GM21737 (cell line): ENCODE measurements around the gene MCM9.
A peak's percentile ranks its signal among the peaks of the same experiment; 100 is the strongest.

Experiments
- ATAC-seq: cut with Tn5 transposase; IDR thresholded peaks from one replicate; pipeline ENCODE4 v1.9.1; 2021; ENCODE audit warnings: mild to moderate bottlenecking, moderate library complexity; ENCODE audit not compliant: unreplicated experiment

Gene MCM9

DNA sequence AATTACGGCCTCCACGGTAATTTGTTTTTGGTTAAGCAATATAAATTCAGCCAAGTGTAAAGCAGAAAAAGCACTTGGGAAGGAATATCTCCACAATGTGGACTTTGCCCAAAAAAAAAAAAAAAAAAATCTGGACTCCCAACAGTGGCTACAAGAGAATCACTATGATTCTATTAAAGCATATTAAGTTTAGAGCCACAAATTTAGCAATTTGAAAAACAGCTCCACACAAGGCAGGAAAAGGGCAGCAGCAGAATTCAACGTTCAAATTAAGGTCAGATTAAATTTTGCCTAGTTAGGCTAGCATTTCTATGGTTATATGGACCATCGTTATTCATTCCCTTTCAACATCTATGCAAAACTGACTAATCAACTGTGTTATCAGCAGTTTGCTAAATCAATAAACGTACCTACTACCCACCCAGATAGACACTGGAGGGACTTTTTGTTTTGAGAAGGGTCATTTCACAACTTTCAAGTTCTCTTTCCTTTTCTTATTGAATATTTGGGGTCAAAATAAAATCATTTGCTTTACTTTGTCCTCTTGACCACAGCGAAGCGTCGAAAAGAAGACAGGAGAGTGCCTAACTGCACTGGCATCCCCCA is 1.0 kb downstream of the MCM9 start:
- peak; percentile 1 for ATAC-seq

DNA sequence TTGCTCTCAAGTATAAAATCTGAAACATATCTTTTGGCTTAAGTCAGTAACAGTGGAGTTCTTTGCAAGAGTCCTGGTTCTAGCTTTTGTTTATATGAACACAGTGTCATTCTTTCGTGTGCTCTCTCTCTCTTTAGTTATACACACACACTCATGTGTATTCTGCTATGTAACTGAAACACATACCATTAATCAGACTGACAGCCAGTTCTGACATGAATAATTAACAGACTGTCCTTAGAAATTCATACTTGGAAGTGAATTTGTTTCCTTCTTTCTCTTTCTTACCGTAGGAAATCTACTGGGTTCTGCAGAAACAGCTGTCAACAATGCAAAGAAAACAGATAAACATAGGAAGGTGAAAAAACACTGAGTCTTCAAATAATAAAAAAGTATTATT is 2.5 kb downstream of the MCM9 start:
- ATAC-seq: no peak

DNA sequence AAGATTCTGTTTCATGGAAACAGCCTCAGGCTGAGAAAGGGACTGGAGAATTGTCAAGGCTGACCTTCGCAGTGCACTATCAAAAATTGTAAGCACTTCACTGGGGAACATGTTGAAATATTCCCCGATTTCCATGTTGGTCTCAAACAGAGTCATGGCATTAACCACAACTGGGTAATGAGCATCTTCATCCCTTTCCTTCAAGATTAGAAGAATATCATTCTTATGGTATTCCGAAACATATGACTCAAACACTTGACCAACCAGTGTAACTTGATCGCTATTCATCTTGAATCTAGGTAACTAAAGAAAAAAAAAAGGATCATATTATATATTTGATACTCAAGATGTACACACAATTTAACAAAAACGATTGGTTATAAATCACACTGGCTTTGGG is 3.5 kb downstream of the MCM9 start:
- no peak for ATAC-seq

DNA sequence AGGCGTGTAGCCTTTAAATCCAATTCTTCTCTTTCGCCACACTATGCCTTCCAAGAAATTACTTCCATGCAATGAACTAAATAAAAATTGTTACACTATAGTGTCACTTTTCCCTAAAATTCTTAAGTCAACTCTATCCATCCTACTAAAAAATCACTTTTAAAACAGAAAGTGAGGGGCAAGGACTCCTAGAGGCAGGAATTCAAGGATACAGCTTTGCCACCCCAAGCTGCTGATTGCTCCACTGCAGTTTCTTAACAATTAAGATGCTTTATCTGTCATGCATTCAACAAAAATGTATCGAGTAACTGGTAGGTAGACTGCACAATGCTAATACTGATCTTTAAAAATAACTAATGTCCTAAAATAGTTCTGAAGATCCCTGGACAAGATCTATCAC is 4.3 kb downstream of the MCM9 start:
- no peak for ATAC-seq

DNA sequence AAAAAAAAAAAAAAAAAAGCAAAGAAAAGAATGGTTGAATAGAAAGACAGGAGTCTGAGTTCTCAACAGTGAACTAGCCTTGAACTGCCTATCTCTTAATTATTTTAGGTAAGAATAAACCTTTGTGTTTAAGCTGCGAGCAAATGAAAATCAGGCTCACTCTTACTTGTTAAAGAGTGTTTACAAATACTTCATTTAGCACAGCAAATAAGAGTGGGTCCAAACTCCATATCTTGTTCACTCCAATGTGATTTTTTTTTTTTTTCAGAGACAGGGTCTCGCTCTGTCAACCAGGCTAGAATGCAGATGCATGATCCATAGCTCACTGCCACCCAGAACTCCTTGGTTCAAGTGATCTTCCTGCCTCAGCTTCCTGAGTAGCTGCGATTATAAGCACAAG is 11.9 kb downstream of the MCM9 start:
- no peak for ATAC-seq

DNA sequence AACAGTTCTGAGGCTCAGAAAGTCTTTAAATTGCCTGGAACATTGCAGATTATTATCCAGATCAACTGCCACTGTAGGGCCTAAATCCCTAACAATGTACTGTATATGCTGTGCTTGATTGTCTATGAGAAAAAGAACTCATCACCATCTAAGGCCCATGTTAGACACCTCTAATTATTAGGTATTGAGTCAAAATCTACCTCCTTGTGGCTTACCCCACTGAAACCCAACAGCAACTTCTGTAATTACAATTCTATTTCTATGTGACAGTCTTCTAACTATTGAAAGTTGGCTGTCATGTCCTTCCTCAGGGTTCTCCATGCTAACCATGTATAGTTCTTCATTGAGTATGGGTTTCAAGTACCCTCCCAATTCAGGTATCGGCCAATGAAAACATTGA is 13.9 kb downstream of the MCM9 start:
- ATAC-seq: no peak

DNA sequence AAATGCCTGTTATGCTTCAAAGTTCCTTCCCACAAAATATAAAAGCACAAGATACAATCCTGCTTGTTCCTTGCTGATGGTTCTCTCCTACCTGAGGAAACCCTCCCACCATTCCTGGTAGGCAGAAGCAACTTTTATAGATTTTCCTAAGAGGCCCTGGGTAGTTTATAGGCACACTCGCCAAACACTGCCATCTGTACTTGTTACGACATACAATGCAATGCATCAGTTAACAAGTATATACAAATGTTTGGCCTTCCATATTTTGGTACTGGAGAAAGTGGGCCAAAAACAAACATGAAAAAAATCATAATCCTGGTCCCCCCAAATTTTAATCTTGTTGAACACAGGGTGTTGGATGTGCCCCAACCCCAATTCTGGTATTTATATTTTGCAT is 16.6 kb downstream of the MCM9 start:
- ATAC-seq: no peak

DNA sequence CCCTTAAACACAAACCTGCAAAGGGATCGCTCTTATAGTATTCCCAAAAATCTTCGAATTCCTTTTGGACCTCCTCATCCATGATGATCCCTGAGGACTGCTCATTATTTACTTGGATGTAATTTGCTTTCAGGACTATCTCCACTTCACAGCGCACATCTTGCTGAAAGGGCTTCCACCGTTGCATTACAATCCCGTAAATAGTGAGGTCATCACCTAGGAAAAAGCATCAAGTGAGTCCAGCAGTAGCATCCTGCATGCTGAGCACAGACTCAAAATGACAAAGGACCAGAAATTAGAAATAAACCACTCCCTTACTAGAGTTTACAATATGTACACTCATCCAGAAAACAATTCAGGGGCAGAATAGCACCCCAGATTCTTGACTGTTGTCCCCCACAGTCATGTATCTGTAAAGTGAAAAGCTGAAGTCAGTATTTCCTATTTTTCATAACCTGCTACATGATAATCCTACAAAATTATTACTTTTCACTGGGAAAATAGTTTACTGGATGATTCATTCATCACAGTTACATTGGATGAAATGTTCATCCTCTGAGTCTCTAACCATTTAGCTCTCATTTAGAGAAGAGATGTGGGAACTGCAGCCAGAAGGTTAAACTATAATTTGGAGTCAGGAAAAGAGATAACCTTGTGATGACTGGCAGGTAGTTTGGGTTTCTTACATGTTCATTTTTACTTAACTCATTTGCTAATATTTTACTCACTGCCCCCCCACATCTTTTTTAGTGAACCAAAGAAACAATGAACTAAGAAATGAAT is 17.2 kb downstream of the MCM9 start:
- ATAC-seq: no peak

DNA sequence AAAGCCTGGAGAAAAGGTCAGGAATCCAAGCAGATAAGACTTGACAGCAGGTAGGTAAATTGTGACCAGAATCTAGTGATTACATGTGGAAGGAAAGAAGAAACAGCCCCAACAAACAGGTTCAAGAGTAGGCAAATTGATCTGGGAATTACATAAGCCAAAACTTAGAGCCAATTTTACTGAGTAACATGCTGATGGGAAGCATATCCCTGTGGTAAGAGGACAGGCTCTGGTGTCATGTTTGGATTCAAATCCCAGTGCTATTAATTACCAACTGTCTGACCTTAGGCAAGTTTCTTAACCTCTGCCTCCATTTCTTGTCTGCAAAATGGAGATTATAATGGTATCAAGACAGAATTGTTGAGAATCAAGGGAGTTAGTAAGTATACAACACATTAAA is 20.4 kb downstream of the MCM9 start:
- ATAC-seq: no peak

DNA sequence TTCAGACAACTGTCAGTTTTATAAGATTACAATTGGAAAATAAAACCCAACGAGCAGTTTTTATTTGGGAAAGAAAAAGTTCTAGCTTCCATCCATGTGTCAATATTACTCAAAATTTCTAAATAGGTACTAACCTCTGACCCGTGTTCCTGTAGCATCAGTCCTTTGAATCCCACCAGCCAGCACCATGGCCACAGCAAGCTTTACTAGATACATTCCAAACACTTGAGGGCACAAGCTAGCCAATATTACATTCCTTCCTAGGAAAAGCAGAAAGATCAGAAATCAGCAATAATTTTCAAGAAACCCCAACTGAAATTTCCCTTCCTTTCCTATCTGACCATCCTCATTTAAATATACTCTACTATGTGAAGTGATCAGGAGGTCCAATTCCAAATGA is 21.8 kb downstream of the MCM9 start:
- no peak for ATAC-seq

DNA sequence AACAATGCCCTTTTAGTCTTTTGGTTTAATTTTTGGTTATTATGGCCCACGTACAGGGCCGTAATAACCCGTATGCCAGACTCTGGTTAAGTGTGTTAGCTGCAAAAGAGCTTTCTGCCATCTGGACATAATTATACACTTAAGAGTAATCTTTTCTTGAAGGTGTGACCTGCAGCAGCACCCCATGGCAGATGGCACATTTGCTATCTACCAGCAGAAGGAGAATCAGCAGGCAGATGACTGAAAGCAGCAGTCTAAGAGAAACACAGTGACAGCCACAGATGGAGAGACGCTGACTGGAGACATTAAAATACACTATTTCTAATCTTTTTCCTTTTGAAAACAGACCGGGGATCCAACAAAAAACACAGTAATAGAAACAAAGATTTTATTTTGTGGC is 22.3 kb downstream of the MCM9 start:
- ATAC-seq: no peak

DNA sequence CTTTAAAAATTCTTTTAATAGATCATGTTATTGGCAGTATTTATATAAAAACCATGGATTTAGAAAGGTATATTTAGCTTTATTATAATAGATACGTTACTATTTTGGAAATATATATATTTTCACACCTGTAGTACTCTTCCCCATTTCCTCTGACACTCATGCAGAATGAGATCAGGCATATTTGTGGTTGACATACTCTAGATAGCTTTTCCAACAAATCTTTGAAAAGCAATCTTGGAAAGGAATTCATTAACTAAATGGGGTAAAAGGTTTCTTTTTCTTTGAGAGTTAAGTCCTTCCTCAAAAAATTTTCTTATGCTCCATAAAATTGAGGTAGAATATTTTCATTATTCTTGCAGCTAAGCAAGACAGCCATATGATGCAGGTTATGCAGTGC is 26.5 kb downstream of the MCM9 start:
- no peak for ATAC-seq

DNA sequence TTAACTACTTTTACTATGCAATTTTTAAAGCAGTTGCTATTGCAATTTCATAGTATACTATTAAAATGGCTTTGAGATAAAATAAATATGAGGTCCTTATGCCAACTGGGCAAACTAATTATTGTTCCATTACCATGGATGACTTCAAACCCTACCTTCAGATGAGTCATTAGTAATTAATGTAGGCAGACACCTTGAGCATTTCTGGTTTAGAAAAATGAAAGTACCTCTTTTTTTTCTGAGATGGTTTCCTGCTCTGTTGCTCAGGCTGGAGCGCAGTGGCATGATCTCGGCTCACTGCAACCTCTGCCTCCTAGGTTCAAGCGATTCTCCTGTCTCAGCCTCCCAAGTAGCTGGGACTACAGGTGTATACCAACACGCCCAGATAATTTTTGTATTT is 29.1 kb downstream of the MCM9 start:
- no peak for ATAC-seq

DNA sequence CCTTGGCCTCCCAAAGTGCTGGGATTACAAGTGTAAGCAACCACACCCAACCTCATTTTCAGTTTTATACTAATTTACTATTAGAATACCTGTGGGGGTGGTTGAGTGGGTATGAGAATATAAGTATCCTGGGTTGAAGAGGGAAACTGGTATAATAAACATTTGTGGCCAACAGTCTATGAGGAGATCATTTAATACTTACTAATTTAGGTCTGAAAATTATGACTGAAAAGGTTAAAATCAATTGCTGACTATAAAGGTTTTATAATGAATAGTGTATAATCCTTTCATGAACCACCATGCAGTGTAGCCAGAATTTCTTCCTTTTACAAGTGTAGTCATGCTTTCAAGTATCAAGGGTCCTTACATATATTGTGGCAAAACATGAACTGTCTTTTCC is 29.9 kb downstream of the MCM9 start:
- ATAC-seq: no peak

DNA sequence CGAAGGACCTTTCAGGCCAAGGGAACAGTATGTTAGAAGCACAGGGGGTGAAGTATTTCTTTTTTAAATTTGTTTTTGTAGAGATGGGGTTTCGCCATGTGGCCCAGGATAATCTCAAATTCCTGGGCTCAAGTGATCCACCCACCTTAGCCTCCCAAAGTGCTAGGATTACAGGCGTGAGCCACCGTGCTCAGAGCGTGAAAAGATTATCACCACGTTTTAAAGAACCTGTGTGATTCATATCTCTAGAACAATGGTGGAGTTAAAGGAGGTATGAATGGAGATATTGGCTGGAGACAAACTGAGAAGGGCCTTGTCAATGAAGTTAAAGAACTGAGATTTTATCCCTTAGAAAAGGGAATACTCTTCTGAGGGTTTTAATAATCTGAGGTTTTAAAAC is 31.3 kb downstream of the MCM9 start:
- no peak for ATAC-seq

DNA sequence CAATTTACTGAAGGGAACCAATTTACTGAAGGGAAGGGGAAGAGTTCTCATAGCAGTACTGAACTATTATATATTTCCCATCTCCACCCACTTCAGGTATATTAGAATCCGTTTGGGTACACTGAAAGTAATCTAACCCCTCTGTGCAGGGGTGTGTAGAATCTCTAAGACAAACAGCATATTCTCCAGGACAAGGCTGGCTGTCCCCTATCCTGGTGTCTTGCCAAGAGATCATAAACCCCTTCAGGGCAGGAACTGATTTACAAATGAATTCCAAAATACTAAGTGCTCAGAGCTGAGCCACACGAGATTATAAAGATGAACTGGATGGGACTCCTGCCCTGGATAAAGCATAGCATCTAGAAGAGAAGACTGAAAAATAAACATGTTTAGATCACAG is 31.8 kb downstream of the MCM9 start:
- no peak for ATAC-seq

DNA sequence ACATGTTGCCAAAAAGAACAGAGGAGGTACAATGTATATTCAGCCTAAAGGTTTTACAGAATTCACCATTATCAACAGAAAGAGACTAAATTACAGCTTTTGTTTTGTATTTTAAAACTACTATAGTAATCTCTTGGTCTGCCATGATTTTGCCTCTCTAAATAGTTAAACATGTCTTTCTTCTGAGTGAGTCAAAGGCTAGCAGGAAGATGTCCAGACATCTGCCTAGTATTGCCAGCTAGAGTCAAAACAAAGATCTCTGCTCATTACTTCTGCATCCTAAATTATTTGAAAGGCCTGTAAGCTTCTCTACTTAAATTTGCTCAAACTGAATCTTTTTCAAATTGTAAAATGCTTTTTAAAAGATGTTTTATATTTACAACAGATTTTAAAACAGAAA is 32.2 kb downstream of the MCM9 start:
- no peak for ATAC-seq

DNA sequence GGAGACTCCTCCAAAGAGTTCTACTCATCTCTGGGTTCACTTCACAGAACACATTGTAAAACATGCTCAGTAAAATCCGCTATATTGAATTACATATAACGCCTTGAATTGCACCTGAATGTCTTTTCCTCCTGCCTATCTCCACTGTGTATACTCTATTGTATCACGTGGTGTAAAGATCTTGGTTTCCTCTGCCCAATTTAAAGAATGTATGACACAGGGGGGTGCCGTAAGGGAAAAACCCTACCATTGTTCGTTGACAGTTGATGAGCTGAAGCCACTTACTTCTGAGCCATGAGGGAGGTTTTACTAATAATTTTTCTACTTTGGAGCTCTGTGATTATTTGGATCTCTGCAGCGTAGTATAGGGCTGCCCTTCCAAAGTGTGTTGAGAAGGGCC is 35.0 kb downstream of the MCM9 start:
- no peak for ATAC-seq

DNA sequence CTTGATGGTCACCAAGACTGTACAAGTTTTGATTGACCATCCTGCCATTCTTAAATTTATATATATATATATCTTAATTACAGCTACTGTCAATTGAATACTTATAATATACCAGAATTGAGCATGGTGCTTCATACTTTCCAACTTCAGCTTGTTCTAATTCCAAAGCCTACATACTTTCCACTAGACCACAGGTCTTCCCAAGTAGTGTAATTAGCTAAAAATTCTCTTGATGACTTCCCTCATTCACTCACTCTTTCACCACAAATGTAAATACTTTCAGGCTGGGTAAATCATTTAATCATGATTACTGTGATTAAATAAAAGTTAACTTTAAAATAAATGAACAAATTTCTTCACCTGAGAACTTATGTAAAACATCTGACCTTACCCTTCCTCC is 37.6 kb downstream of the MCM9 start:
- ATAC-seq: no peak

DNA sequence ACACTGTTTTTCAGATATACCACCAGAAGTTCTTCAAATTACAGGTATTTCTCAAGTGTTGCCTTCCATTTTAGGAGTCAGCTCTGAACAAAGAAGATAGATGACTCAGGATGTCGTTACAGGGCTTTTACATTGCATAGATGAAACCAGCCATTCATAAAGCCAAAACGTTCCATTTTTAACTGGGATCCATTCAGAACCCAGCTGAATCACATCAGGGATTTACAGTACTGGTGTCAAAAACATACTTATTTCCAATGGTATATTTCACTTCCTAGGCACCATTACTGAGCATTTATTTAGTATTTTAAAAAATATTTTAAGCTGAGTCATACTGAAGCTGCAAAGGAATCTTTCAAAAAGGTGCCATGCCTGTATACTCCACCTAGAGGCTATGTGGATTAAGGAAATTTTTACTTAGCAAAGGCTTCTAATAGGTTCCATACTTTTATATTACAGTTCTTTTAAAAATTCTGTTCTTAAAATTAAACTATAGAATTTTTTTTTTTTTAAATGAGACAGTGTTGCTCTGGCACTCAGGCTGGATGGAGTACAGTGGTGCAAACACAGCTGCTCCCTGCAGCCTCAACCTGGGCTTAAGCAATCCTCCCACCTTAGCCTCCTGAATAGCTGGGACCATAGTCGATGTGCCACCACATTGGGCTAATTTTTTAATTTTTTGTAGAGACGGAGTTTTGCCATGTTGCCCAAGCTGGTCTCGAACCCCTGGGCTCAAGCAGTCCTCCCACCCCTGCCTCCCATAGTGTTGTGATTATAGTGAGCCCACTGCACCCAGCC is 38.4 kb downstream of the MCM9 start:
- no peak for ATAC-seq

DNA sequence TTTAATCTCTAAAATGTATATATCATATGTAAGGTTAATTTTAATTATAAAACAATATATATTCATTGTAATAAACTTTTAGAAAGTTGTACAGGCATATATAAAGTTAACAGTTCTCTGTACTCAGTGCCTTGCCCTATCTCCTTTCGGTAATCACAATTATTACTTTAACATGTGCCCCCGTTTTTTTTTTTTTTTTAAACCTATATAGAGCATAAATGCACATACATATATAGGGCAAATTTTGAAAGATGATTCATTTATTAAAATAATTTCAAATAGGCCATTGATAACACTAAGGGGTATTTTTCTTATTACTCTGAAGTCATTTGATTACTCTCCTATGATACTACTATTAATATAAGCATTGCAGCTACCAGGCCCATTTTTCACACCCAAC is 39.1 kb downstream of the MCM9 start:
- no peak for ATAC-seq

DNA sequence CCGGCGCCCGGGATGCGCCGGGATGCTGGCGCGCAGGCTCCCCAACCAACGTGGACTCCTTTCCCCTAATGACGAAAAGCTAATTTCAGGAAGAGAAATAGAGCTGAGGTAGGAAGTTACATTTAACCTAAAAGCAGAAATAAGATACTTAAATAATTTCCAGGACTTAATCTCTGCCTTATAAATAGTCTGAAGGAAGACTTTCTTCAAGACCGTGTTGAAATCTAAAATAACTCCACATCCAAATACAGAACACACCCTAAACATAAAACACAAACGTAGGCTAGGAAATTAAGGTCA is 39.7 kb downstream of the MCM9 start:
- no peak for ATAC-seq
